HCT116 (cell line): ENCODE measurements around the gene ATP13A2. TPM values are rescaled to one million over a fixed set of nuclear protein-coding genes. Genes with fewer than 3 reads are reported as not detected.

ENCODE experiments used
- ATAC-seq: fragments of 200-7000 bp; cut with Tn5 transposase; 2 replicates; pipeline ENCODE4 v1.9.1; 2020; ENCODE audit warnings: mild to moderate bottlenecking, moderate library complexity
- BruUV-seq: library from RNA; stranded (reverse); fragments of 400-500 nt; replicated peaks from 2 replicates; lab custom pipeline; 2021; lab: Mats Ljungman, UMichigan
- CTCF ChIA-PET: fragments of 300-600 bp; sonication (Branson Sonifier 250); formaldehyde crosslinking; loops from one replicate; lab custom pipeline; 2021; ENCODE audit warnings: antibody characterized with exemption; lab: Charles Lee
- POLR2A ChIA-PET: fragments of 300-600, 350-600 bp; sonication (Branson Sonifier 250); formaldehyde crosslinking; loops from one replicate; lab custom pipeline; 2021; ENCODE audit warnings: antibody characterized with exemption; lab: Charles Lee
- RAD21 ChIA-PET, 2 experiments: fragments of 300-600 bp; sonication (Branson Sonifier 250); formaldehyde crosslinking; loops; one replicate each; lab custom pipeline; 2023; ENCODE audit warnings: low total read pairs in 2 of 2; ENCODE audit not compliant: uncharacterized antibody in 2 of 2, unreplicated experiment in 2 of 2, low non-redundant PET in 1 of 2; lab: Charles Lee
- DNase-seq: peaks from one replicate; pipeline ENCODE4 v3.0.0-alpha.2; 2010; ENCODE audit warnings: low read depth, low spot score
- H2AFZ ChIP-seq: fragments of 200-600 bp; shearing (Covaris generic), sonication (generic); 2 replicates; pipeline ENCODE4 v1.6.1; 2017; ENCODE audit warnings: low read depth, mixed run types, mixed read lengths, antibody characterized with exemption, low read length; ENCODE audit not compliant: poor library complexity, severe bottlenecking
- H3K27ac ChIP-seq: 2 replicates; pipeline ENCODE4 v1.5.1; 2012; ENCODE audit warnings: low read depth, low read length
- H3K27me3 ChIP-seq: fragments of 200-600 bp; sonication (generic); 2 replicates; pipeline ENCODE4 v1.6.1; 2016; ENCODE audit warnings: mixed run types, low read length, mixed read lengths; ENCODE audit not compliant: insufficient read depth
- H3K36me3 ChIP-seq, 2 experiments: fragments of 200-500 bp in 1 of 2; fragments of 200-600 bp in 1 of 2; sonication (Bioruptor generic) in 1 of 2; sonication (generic) in 1 of 2; 2 replicates each; pipeline versions ENCODE4 v1.5.1 to v1.6.1; 2014 to 2016; ENCODE audit warnings: low read length in 2 of 2, inconsistent platforms in 1 of 2, mixed read lengths in 1 of 2, mixed run types in 1 of 2; ENCODE audit not compliant: insufficient read depth in 2 of 2, control insufficient read depth in 1 of 2
- H3K4me1 ChIP-seq, 2 experiments: fragments of 200-600 bp in 1 of 2; sonication (generic) in 1 of 2; 2 replicates each; pipeline versions ENCODE4 v1.5.1 to v1.6.1; 2012 to 2017; ENCODE audit warnings: low read length in 2 of 2, inconsistent platforms in 1 of 2, mild to moderate bottlenecking in 1 of 2, mixed read lengths in 1 of 2, mixed run types in 1 of 2, moderate library complexity in 1 of 2; ENCODE audit not compliant: insufficient read depth in 2 of 2, control insufficient read depth in 1 of 2
- H3K4me2 ChIP-seq: fragments of 200-600 bp; sonication (generic); 2 replicates; pipeline ENCODE4 v1.6.1; 2017; ENCODE audit warnings: mixed run types, low read length, mixed read lengths
- H3K4me3 ChIP-seq, 2 experiments: fragments of 200-600 bp in 1 of 2; sonication (generic) in 1 of 2; replicated peaks in 1 of 2; 2 replicates each; pipeline ENCODE4 v1.5.1; 2011 to 2016; ENCODE audit warnings: low read length in 2 of 2, control low read depth in 1 of 2, low read depth in 1 of 2, mild to moderate bottlenecking in 1 of 2, mixed read lengths in 1 of 2, mixed run types in 1 of 2
- H3K79me2 ChIP-seq: fragments of 200-600 bp; sonication (generic); 2 replicates; pipeline ENCODE4 v1.6.1; 2017; ENCODE audit warnings: mild to moderate bottlenecking, mixed run types, low read length, moderate library complexity, mixed read lengths; ENCODE audit not compliant: insufficient read depth
- H3K9ac ChIP-seq: fragments of 200-600 bp; sonication (generic); 2 replicates; pipeline ENCODE4 v1.6.1; 2016; ENCODE audit warnings: low read length, mixed read lengths
- H3K9me2 ChIP-seq: fragments of 200-600 bp; sonication (generic), shearing (Covaris generic); 2 replicates; pipeline ENCODE4 v1.6.1; 2017; ENCODE audit warnings: mixed run types, mild to moderate bottlenecking, moderate library complexity; ENCODE audit not compliant: insufficient read depth
- H3K9me3 ChIP-seq, 2 experiments: fragments of 200-500 bp in 1 of 2; fragments of 200-600 bp in 1 of 2; sonication (Bioruptor generic) in 1 of 2; sonication (generic) in 1 of 2; 2 replicates each; pipeline ENCODE4 v1.6.1; 2014 to 2017; ENCODE audit warnings: low read length in 2 of 2, mixed read lengths in 2 of 2, inconsistent platforms in 1 of 2, low read depth in 1 of 2, mild to moderate bottlenecking in 1 of 2, mixed run types in 1 of 2, moderate library complexity in 1 of 2; ENCODE audit not compliant: control insufficient read depth in 1 of 2, insufficient read depth in 1 of 2
- H4K20me1 ChIP-seq: fragments of 200-600 bp; sonication (generic), shearing (Covaris generic); 2 replicates; pipeline ENCODE4 v1.6.1; 2017; ENCODE audit warnings: mixed run types, mild to moderate bottlenecking, moderate library complexity; ENCODE audit not compliant: insufficient read depth
- CBX3 ChIP-seq: IDR thresholded peaks from 2 replicates; pipeline ENCODE4 v1.6.1; 2012; ENCODE audit warnings: low read depth
- EGR1 ChIP-seq: IDR thresholded peaks from 2 replicates; pipeline ENCODE4 v1.6.1; 2012; ENCODE audit warnings: low read depth
- ELF1 ChIP-seq: IDR thresholded peaks from 2 replicates; pipeline ENCODE4 v1.6.1; 2012; ENCODE audit warnings: low read depth, borderline replicate concordance
- EZH2 ChIP-seq: fragments of 200-600 bp; sonication (generic); IDR thresholded peaks from 2 replicates; pipeline ENCODE4 v1.6.1; 2017; ENCODE audit warnings: antibody characterized with exemption, mixed run types
- FOSL1 ChIP-seq: IDR thresholded peaks from 2 replicates; pipeline ENCODE4 v1.6.1; 2012; ENCODE audit warnings: low read depth
- JUND ChIP-seq: IDR thresholded peaks from 2 replicates; pipeline ENCODE4 v1.6.1; 2012
- POLR2A ChIP-seq: IDR thresholded peaks from 2 replicates; pipeline ENCODE4 v1.7.0; 2011; ENCODE audit warnings: borderline replicate concordance; ENCODE audit not compliant: insufficient read depth, insufficient read length; ENCODE audit errors: extremely low read depth
- POLR2AphosphoS5 ChIP-seq: IDR thresholded peaks from 2 replicates; pipeline ENCODE4 v1.6.1; 2011; ENCODE audit warnings: mild to moderate bottlenecking, low read depth, low read length, moderate library complexity
- SIN3A ChIP-seq: IDR thresholded peaks from 2 replicates; pipeline ENCODE4 v1.6.1; 2012; ENCODE audit warnings: low read depth
- SP1 ChIP-seq: IDR thresholded peaks from 2 replicates; pipeline ENCODE4 v1.6.1; 2012; ENCODE audit warnings: low read depth
- SRF ChIP-seq: IDR thresholded peaks from 2 replicates; pipeline ENCODE4 v1.6.1; 2012; ENCODE audit warnings: low read depth
- TCF7L2 ChIP-seq: IDR thresholded peaks from 2 replicates; pipeline ENCODE4 v1.7.0; 2011; ENCODE audit warnings: borderline replicate concordance, inconsistent platforms; ENCODE audit not compliant: insufficient read depth, insufficient read length; ENCODE audit errors: extremely low read depth
- YY1 ChIP-seq: IDR thresholded peaks from 2 replicates; pipeline ENCODE4 v1.6.1; 2011; ENCODE audit warnings: low read length, low read depth, moderate library complexity, mild to moderate bottlenecking; ENCODE audit not compliant: insufficient replicate concordance; ENCODE audit errors: extremely low read depth
- ZNF274 ChIP-seq: fragments of 200-500 bp; sonication (Bioruptor generic); IDR thresholded peaks from 2 replicates; pipeline ENCODE4 v1.6.1; 2014; ENCODE audit warnings: mild to moderate bottlenecking, low read depth, low read length, inconsistent platforms
- intact Hi-C: fragments of 100-400 bp; cut with micrococcal nuclease; formaldehyde crosslinking; loops from 2 replicates; pipeline ENCODE4 v1.10.0; 2022
- total RNA-seq: library from RNA; stranded (reverse); gene quantifications from one replicate; pipeline ENCODE4 v1.2.1, GENCODE V29; 2021; ENCODE audit not compliant: unreplicated experiment
- TF ChIP-seq, protein P1 (sequence below): IDR thresholded peaks from 2 replicates; pipeline ENCODE4 v1.6.1; 2012
- TF ChIP-seq, protein P2 (sequence below): IDR thresholded peaks from 2 replicates; pipeline ENCODE4 v1.6.1; 2012; ENCODE audit warnings: low read depth
- TF ChIP-seq, protein P3 (sequence below): IDR thresholded peaks from 2 replicates; pipeline ENCODE4 v1.6.1; 2012
- TF ChIP-seq, protein P4 (sequence below): IDR thresholded peaks from 2 replicates; pipeline ENCODE4 v1.6.1; 2011; ENCODE audit warnings: mild to moderate bottlenecking, low read length, moderate library complexity; ENCODE audit not compliant: insufficient replicate concordance; ENCODE audit errors: extremely low read depth
- TF ChIP-seq, protein P5 (sequence below), 3 experiments: fragments of 200-600 bp in 1 of 3; sonication (generic) in 1 of 3; IDR thresholded peaks in 2 of 3; conservative IDR thresholded peaks in 1 of 3; 2 replicates each; pipeline ENCODE4 v1.5.1; 2012 to 2017; ENCODE audit warnings: low read depth in 2 of 3, low read length in 2 of 3, antibody characterized with exemption in 1 of 3, borderline replicate concordance in 1 of 3, control low read depth in 1 of 3, mild to moderate bottlenecking in 1 of 3, mixed read lengths in 1 of 3, mixed run types in 1 of 3, moderate library complexity in 1 of 3; ENCODE audit not compliant: insufficient read depth in 1 of 3

Gene ATP13A2
- total RNA-seq, 1 experiment from 2014 or later, result 60.5 TPM

DNA sequence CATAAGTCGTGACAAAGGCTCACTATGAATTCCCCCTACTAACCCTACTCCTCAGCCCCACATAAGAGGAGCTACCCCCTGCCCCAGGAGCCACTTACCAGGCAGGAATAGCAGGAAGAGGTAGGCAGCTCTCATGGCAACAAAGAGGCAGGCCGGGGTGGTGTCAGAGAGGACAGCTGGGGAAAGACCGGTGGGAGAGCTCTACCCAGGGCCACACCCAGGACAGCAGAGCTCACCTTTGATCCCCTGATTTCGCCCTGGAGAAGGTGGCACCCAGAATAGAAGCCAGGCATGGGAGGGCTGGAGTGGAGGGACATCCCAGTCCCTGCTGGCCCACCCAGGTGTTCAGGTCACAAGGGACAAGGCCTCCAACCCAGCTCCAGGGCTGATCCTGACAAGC lies 33.6 kb downstream of the ATP13A2 start (continued):
- TF ChIP-seq SRF (no peak), CBX3 (no peak), TCF7L2 (no peak), EZH2 (no peak), POLR2A (no peak), ELF1 (no peak), JUND (no peak), SP1 (no peak), ZNF274 (no peak)
- TF ChIP-seq, protein P1, sequence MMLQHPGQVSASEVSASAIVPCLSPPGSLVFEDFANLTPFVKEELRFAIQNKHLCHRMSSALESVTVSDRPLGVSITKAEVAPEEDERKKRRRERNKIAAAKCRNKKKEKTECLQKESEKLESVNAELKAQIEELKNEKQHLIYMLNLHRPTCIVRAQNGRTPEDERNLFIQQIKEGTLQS, result no peak
- TF ChIP-seq, all 23 proteins: peak for 0

DNA sequence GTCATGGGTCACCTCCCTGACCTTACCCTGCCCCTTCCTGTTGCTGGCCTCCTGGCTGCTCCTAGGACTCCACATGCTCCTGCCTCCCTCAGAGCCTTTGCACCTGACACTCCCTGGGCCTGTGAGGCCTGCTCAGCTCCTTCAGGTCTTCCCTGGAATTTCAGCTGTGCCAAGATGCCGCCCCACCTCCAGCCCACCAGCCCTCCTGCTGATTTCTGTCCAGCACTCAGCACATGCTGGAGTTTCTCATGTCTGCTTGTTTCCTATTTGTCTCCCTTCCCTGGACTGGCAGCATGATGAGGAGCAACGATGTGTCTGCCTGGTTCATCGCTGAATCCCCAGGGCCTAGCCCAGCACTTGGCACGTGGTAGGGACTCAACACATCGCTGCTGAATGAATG lies 34.4 kb downstream of the ATP13A2 start:
- Histone ChIP-seq H4K20me1 (no peaks in the 10 kb centered on the region), H3K9me3 (no peaks in the 10 kb centered on the region), H3K4me2 (no peak overlapping the region), H3K4me1 (peaks cover 19 to 34% of the 10 kb centered on the region in 2 experiments), H2AFZ (no peak overlapping the region), H3K27ac (no peak overlapping the region), H3K9ac (no peak overlapping the region), H3K36me3 (peaks cover 0 to 8% of the 10 kb centered on the region in 2 experiments; a peak in 2 of 4 replicates), H3K4me3 (no peak overlapping the region), H3K27me3 (no peaks in the 10 kb centered on the region), H3K9me2 (no peaks in the 10 kb centered on the region), H3K79me2 (peaks cover 30% of the 10 kb centered on the region; the same call in 1 of the 2 replicates)
- no peak for ATAC-seq
- ChIA-PET CTCF (no interaction called here), RAD21 (no interaction called here), POLR2A (no interaction called here)
- intact Hi-C loops, result no loop called here
- DNase-seq, result no peak
- no TSS peak for BruUV-seq
- TF ChIP-seq, protein P2, sequence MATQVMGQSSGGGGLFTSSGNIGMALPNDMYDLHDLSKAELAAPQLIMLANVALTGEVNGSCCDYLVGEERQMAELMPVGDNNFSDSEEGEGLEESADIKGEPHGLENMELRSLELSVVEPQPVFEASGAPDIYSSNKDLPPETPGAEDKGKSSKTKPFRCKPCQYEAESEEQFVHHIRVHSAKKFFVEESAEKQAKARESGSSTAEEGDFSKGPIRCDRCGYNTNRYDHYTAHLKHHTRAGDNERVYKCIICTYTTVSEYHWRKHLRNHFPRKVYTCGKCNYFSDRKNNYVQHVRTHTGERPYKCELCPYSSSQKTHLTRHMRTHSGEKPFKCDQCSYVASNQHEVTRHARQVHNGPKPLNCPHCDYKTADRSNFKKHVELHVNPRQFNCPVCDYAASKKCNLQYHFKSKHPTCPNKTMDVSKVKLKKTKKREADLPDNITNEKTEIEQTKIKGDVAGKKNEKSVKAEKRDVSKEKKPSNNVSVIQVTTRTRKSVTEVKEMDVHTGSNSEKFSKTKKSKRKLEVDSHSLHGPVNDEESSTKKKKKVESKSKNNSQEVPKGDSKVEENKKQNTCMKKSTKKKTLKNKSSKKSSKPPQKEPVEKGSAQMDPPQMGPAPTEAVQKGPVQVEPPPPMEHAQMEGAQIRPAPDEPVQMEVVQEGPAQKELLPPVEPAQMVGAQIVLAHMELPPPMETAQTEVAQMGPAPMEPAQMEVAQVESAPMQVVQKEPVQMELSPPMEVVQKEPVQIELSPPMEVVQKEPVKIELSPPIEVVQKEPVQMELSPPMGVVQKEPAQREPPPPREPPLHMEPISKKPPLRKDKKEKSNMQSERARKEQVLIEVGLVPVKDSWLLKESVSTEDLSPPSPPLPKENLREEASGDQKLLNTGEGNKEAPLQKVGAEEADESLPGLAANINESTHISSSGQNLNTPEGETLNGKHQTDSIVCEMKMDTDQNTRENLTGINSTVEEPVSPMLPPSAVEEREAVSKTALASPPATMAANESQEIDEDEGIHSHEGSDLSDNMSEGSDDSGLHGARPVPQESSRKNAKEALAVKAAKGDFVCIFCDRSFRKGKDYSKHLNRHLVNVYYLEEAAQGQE, result no peak
- TF ChIP-seq, protein P3, sequence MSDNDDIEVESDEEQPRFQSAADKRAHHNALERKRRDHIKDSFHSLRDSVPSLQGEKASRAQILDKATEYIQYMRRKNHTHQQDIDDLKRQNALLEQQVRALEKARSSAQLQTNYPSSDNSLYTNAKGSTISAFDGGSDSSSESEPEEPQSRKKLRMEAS, result no peak
- TF ChIP-seq, protein P4, sequence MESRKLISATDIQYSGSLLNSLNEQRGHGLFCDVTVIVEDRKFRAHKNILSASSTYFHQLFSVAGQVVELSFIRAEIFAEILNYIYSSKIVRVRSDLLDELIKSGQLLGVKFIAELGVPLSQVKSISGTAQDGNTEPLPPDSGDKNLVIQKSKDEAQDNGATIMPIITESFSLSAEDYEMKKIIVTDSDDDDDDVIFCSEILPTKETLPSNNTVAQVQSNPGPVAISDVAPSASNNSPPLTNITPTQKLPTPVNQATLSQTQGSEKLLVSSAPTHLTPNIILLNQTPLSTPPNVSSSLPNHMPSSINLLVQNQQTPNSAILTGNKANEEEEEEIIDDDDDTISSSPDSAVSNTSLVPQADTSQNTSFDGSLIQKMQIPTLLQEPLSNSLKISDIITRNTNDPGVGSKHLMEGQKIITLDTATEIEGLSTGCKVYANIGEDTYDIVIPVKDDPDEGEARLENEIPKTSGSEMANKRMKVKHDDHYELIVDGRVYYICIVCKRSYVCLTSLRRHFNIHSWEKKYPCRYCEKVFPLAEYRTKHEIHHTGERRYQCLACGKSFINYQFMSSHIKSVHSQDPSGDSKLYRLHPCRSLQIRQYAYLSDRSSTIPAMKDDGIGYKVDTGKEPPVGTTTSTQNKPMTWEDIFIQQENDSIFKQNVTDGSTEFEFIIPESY, result no peak
- no peak for TF ChIP-seq TCF7L2
- no peak for TF ChIP-seq ZNF274
- no peak for TF ChIP-seq SIN3A
- no peak for TF ChIP-seq EZH2
- TF ChIP-seq EGR1, result no peak
- TF ChIP-seq POLR2AphosphoS5, result no peak
- TF ChIP-seq, protein P5, sequence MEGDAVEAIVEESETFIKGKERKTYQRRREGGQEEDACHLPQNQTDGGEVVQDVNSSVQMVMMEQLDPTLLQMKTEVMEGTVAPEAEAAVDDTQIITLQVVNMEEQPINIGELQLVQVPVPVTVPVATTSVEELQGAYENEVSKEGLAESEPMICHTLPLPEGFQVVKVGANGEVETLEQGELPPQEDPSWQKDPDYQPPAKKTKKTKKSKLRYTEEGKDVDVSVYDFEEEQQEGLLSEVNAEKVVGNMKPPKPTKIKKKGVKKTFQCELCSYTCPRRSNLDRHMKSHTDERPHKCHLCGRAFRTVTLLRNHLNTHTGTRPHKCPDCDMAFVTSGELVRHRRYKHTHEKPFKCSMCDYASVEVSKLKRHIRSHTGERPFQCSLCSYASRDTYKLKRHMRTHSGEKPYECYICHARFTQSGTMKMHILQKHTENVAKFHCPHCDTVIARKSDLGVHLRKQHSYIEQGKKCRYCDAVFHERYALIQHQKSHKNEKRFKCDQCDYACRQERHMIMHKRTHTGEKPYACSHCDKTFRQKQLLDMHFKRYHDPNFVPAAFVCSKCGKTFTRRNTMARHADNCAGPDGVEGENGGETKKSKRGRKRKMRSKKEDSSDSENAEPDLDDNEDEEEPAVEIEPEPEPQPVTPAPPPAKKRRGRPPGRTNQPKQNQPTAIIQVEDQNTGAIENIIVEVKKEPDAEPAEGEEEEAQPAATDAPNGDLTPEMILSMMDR (IDR thresholded peaks at IDR 0.05 in 2 of 3, conservative IDR thresholded peaks at IDR 0.05 in 1 of 3; ENCODE audit: borderline replicate concordance in 1 of 3, insufficient read depth in 1 of 3, low read depth in 2 of 3, low read length in 2 of 3), result no peak
- no peak for TF ChIP-seq YY1
- no peak for TF ChIP-seq FOSL1
- no peak for TF ChIP-seq JUND
